ENCODE measurements around the gene APLP2. TPM values are rescaled to one million over a fixed set of nuclear protein-coding genes. Genes with fewer than 3 reads are reported as not detected.
"Not testable (repeated sequence)": the region's sequence is repeated elsewhere in the genome, so short reads cannot be mapped to it uniquely, and the experiment has no call there.

The APLP2 gene
- 231 and 283 TPM in 2 replicates for total RNA-seq (2012; rRNA removed)

GRCh38 chr11:130069659-130070108, at the start of gene APLP2:
APLP2 (plus strand) TSS chr11:130069894; CDS start chr11:130069978, 84 bp downstream.
- Histone ChIP-seq H3K4me2 (ENCODE audit: low read length) (peak within 1 kb of the TSS; percentile 92), H3K36me3 (ENCODE audit: insufficient read depth, low read length) (no peaks in the 10 kb centered on the region), H3K4me3 (ENCODE audit: low read length) (peak within 1 kb of the TSS; percentile 99), H3K27me3 (ENCODE audit: control insufficient read depth, insufficient read depth, low read length) (peaks cover 4% of the 10 kb centered on the region), H3K9ac (ENCODE audit: low read depth, low read length) (peak within 1 kb of the TSS; percentile 93), H3K4me1 (ENCODE audit: control insufficient read depth, insufficient read depth, low read length) (peaks cover 22% of the 10 kb centered on the region), H3K9me3 (replicated peaks; ENCODE audit: low read length) (no peaks in the 10 kb centered on the region)

- Histone ChIP-seq H3K9ac (ENCODE audit: low read depth, low read length) (no peak overlapping the region), H3K36me3 (ENCODE audit: insufficient read depth, low read length) (no peaks in the 10 kb centered on the region), H3K4me3 (ENCODE audit: low read length) (no peak overlapping the region), H3K4me1 (ENCODE audit: control insufficient read depth, insufficient read depth, low read length) (peaks cover 19% of the 10 kb centered on the region), H3K27me3 (ENCODE audit: control insufficient read depth, insufficient read depth, low read length) (no peaks in the 10 kb centered on the region), H3K4me2 (ENCODE audit: low read length) (no peak overlapping the region), H3K9me3 (replicated peaks; ENCODE audit: low read length) (no peaks in the 10 kb centered on the region)
These were observed 49.4 kb upstream of the APLP2 start for GRCh38 chr11:130020323-130020722.

- not testable (repeated sequence) for H3K36me3 ChIP-seq (ENCODE audit: insufficient read depth, low read length); H3K9ac ChIP-seq (ENCODE audit: low read depth, low read length); H3K9me3 ChIP-seq (replicated peaks; ENCODE audit: low read length); H3K27me3 ChIP-seq (ENCODE audit: control insufficient read depth, insufficient read depth, low read length); H3K4me3 ChIP-seq (ENCODE audit: low read length); H3K4me2 ChIP-seq (ENCODE audit: low read length)
- H3K4me1 ChIP-seq (ENCODE audit: control insufficient read depth, insufficient read depth, low read length): peaks cover 19% of the 10 kb centered on the region
These were observed 48.1 kb upstream of the APLP2 start for GRCh38 chr11:130021606-130022005.

- H3K9me3 ChIP-seq (replicated peaks; ENCODE audit: low read length): no peaks in the 10 kb centered on the region
- no peaks in the 10 kb centered on the region for H3K27me3 ChIP-seq (ENCODE audit: control insufficient read depth, insufficient read depth, low read length)
- no peak overlapping the region for H3K9ac ChIP-seq (ENCODE audit: low read depth, low read length)
- no peaks in the 10 kb centered on the region for H3K36me3 ChIP-seq (ENCODE audit: insufficient read depth, low read length)
- H3K4me2 ChIP-seq (ENCODE audit: low read length): no peak overlapping the region
- H3K4me3 ChIP-seq (ENCODE audit: low read length): no peak overlapping the region
- H3K4me1 ChIP-seq (ENCODE audit: control insufficient read depth, insufficient read depth, low read length): peaks cover 19% of the 10 kb centered on the region
These were observed 46.9 kb upstream of the APLP2 start for GRCh38 chr11:130022799-130023198.

GRCh38 chr11:130023204-130023603, 46.5 kb upstream of the APLP2 start:
- Histone ChIP-seq H3K36me3 (ENCODE audit: insufficient read depth, low read length) (no peaks in the 10 kb centered on the region), H3K27me3 (ENCODE audit: control insufficient read depth, insufficient read depth, low read length) (no peaks in the 10 kb centered on the region), H3K9me3 (replicated peaks; ENCODE audit: low read length) (no peaks in the 10 kb centered on the region), H3K4me1 (ENCODE audit: control insufficient read depth, insufficient read depth, low read length) (peaks cover 19% of the 10 kb centered on the region), H3K4me3 (ENCODE audit: low read length) (peak overlapping the region; percentile 12), H3K4me2 (ENCODE audit: low read length) (peak overlapping the region; percentile 11), H3K9ac (ENCODE audit: low read depth, low read length) (no peak overlapping the region)

GRCh38 chr11:130024361-130024760, 45.3 kb upstream of the APLP2 start:
- Histone ChIP-seq H3K27me3 (ENCODE audit: control insufficient read depth, insufficient read depth, low read length) (no peaks in the 10 kb centered on the region), H3K36me3 (ENCODE audit: insufficient read depth, low read length) (no peaks in the 10 kb centered on the region), H3K4me2 (ENCODE audit: low read length) (no peak overlapping the region), H3K4me3 (ENCODE audit: low read length) (no peak overlapping the region), H3K4me1 (ENCODE audit: control insufficient read depth, insufficient read depth, low read length) (peaks cover 19% of the 10 kb centered on the region), H3K9me3 (replicated peaks; ENCODE audit: low read length) (no peaks in the 10 kb centered on the region), H3K9ac (ENCODE audit: low read depth, low read length) (no peak overlapping the region)

- H3K9ac ChIP-seq (ENCODE audit: low read depth, low read length): no peak overlapping the region
- no peak overlapping the region for H3K4me2 ChIP-seq (ENCODE audit: low read length)
- no peak overlapping the region for H3K4me3 ChIP-seq (ENCODE audit: low read length)
- H3K4me1 ChIP-seq (ENCODE audit: control insufficient read depth, insufficient read depth, low read length): peaks cover 19% of the 10 kb centered on the region
- H3K9me3 ChIP-seq (replicated peaks; ENCODE audit: low read length): no peaks in the 10 kb centered on the region
- no peaks in the 10 kb centered on the region for H3K36me3 ChIP-seq (ENCODE audit: insufficient read depth, low read length)
- H3K27me3 ChIP-seq (ENCODE audit: control insufficient read depth, insufficient read depth, low read length): no peaks in the 10 kb centered on the region
These were observed 44.3 kb upstream of the APLP2 start for GRCh38 chr11:130025371-130025770.

- no peaks in the 10 kb centered on the region for H3K27me3 ChIP-seq (ENCODE audit: control insufficient read depth, insufficient read depth, low read length)
- no peak overlapping the region for H3K4me2 ChIP-seq (ENCODE audit: low read length)
- no peak overlapping the region for H3K4me3 ChIP-seq (ENCODE audit: low read length)
- H3K4me1 ChIP-seq (ENCODE audit: control insufficient read depth, insufficient read depth, low read length): peaks cover 4% of the 10 kb centered on the region
- H3K9ac ChIP-seq (ENCODE audit: low read depth, low read length): no peak overlapping the region
- H3K9me3 ChIP-seq (replicated peaks; ENCODE audit: low read length): no peaks in the 10 kb centered on the region
- no peaks in the 10 kb centered on the region for H3K36me3 ChIP-seq (ENCODE audit: insufficient read depth, low read length)
These were observed 40.6 kb upstream of the APLP2 start for GRCh38 chr11:130029137-130029536.

- no peaks in the 10 kb centered on the region for H3K27me3 ChIP-seq (ENCODE audit: control insufficient read depth, insufficient read depth, low read length)
- H3K9me3 ChIP-seq (replicated peaks; ENCODE audit: low read length): no peaks in the 10 kb centered on the region
- H3K36me3 ChIP-seq (ENCODE audit: insufficient read depth, low read length): no peaks in the 10 kb centered on the region
- H3K4me2 ChIP-seq (ENCODE audit: low read length): no peak overlapping the region
- no peak overlapping the region for H3K4me3 ChIP-seq (ENCODE audit: low read length)
- H3K9ac ChIP-seq (ENCODE audit: low read depth, low read length): no peak overlapping the region
- H3K4me1 ChIP-seq (ENCODE audit: control insufficient read depth, insufficient read depth, low read length): no peaks in the 10 kb centered on the region
These were observed 38.6 kb upstream of the APLP2 start for GRCh38 chr11:130031056-130031455.

- Histone ChIP-seq H3K4me1 (ENCODE audit: control insufficient read depth, insufficient read depth, low read length) (peaks cover 2% of the 10 kb centered on the region), H3K9me3 (replicated peaks; ENCODE audit: low read length) (no peaks in the 10 kb centered on the region)
These were observed 37.7 kb upstream of the APLP2 start for GRCh38 chr11:130031945-130032344.

GRCh38 chr11:130032931-130033330, 36.8 kb upstream of the APLP2 start:
- Histone ChIP-seq H3K9me3 (replicated peaks; ENCODE audit: low read length) (no peaks in the 10 kb centered on the region), H3K4me2 (ENCODE audit: low read length) (no peak overlapping the region), H3K4me1 (ENCODE audit: control insufficient read depth, insufficient read depth, low read length) (peaks cover 9% of the 10 kb centered on the region), H3K9ac (ENCODE audit: low read depth, low read length) (no peak overlapping the region), H3K4me3 (ENCODE audit: low read length) (no peak overlapping the region), H3K36me3 (ENCODE audit: insufficient read depth, low read length) (no peaks in the 10 kb centered on the region), H3K27me3 (ENCODE audit: control insufficient read depth, insufficient read depth, low read length) (no peaks in the 10 kb centered on the region)

More at GRCh38 chr11:130031945-130032344, 37.7 kb upstream of the APLP2 start:
- H3K4me3 ChIP-seq (ENCODE audit: low read length): no peak overlapping the region
- no peak overlapping the region for H3K4me2 ChIP-seq (ENCODE audit: low read length)
- H3K9ac ChIP-seq (ENCODE audit: low read depth, low read length): no peak overlapping the region
- no peaks in the 10 kb centered on the region for H3K36me3 ChIP-seq (ENCODE audit: insufficient read depth, low read length)
- H3K27me3 ChIP-seq (ENCODE audit: control insufficient read depth, insufficient read depth, low read length): no peaks in the 10 kb centered on the region

- Histone ChIP-seq H3K4me3 (ENCODE audit: low read length) (no peak overlapping the region), H3K36me3 (ENCODE audit: insufficient read depth, low read length) (no peaks in the 10 kb centered on the region), H3K4me1 (ENCODE audit: control insufficient read depth, insufficient read depth, low read length) (peaks cover 13% of the 10 kb centered on the region), H3K4me2 (ENCODE audit: low read length) (no peak overlapping the region), H3K9me3 (replicated peaks; ENCODE audit: low read length) (no peaks in the 10 kb centered on the region), H3K27me3 (ENCODE audit: control insufficient read depth, insufficient read depth, low read length) (no peaks in the 10 kb centered on the region), H3K9ac (ENCODE audit: low read depth, low read length) (no peak overlapping the region)
These were observed 35.5 kb upstream of the APLP2 start for GRCh38 chr11:130034236-130034635.
